SU-DHL-6 (cell line): ENCODE data around the gene TMEM134.
"Not testable (repeated sequence)": the region's sequence is repeated elsewhere in the genome, so short reads cannot be mapped to it uniquely, and the experiment has no call there.

Source experiments
- H2AFZ ChIP-seq: fragments of 200-600 bp; sonication (generic); 2 replicates; pipeline ENCODE4 v1.6.1; 2014; ENCODE audit warnings: low read depth, mild to moderate bottlenecking, moderate library complexity, mixed read lengths, antibody characterized with exemption, low read length; ENCODE audit not compliant: severe bottlenecking
- H3F3A ChIP-seq: fragments of 200-600 bp; shearing (Covaris generic); 2 replicates; pipeline ENCODE4 v1.6.0; 2016; ENCODE audit warnings: antibody characterized with exemption, mild to moderate bottlenecking; ENCODE audit not compliant: insufficient read depth
- H3K27ac ChIP-seq: fragments of 200-600 bp; sonication (generic); 2 replicates; pipeline ENCODE4 v1.5.1; 2016; ENCODE audit warnings: low read depth, mild to moderate bottlenecking, low read length, moderate library complexity, mixed read lengths
- H3K27me3 ChIP-seq: fragments of 200-600 bp; sonication (generic), shearing (Covaris generic); 2 replicates; pipeline ENCODE4 v1.6.0; 2014; ENCODE audit warnings: mild to moderate bottlenecking, low read length
- H3K36me3 ChIP-seq: fragments of 200-600 bp; sonication (generic); 2 replicates; pipeline ENCODE4 v1.6.1; 2014; ENCODE audit warnings: mild to moderate bottlenecking, low read length, mixed read lengths
- H3K4me2 ChIP-seq: fragments of 300-600, 200-600 bp; shearing (Covaris generic), sonication (generic); 2 replicates; pipeline ENCODE4 v1.6.0; 2014; ENCODE audit warnings: low read length, low read depth, mild to moderate bottlenecking; ENCODE audit not compliant: poor library complexity, severe bottlenecking
- H3K4me3 ChIP-seq: fragments of 200-600 bp; sonication (generic); 2 replicates; pipeline ENCODE4 v1.5.1; 2014; ENCODE audit warnings: antibody characterized with exemption, low read length, mild to moderate bottlenecking, mixed read lengths; ENCODE audit not compliant: insufficient read depth, poor library complexity, severe bottlenecking
- H3K79me2 ChIP-seq: fragments of 200-600 bp; sonication (generic); 2 replicates; pipeline ENCODE4 v1.6.1; 2014; ENCODE audit warnings: mild to moderate bottlenecking, low read length, moderate library complexity; ENCODE audit not compliant: insufficient read depth
- H3K9ac ChIP-seq: fragments of 200-600 bp; sonication (generic); 2 replicates; pipeline ENCODE4 v1.7.0; 2014; ENCODE audit warnings: mild to moderate bottlenecking, low read length
- H3K9me2 ChIP-seq: fragments of 200-600 bp; sonication (generic); replicated peaks from 2 replicates; pipeline ENCODE4 v1.6.1; 2014; ENCODE audit warnings: low read length; ENCODE audit not compliant: insufficient read depth
- H3K9me3 ChIP-seq: fragments of 200-600 bp; sonication (generic); 2 replicates; pipeline ENCODE4 v1.6.1; 2014; ENCODE audit warnings: low read length, mixed read lengths; ENCODE audit not compliant: insufficient read depth
- H4K20me1 ChIP-seq: fragments of 200-600 bp; sonication (generic); 2 replicates; pipeline ENCODE4 v1.6.1; 2014; ENCODE audit warnings: low read depth, mild to moderate bottlenecking, antibody characterized with exemption, low read length, moderate library complexity, mixed read lengths
- CTCF ChIP-seq: fragments of 200-600 bp; sonication (generic); IDR thresholded peaks from one replicate; pipeline ENCODE4 v1.5.1; 2017; ENCODE audit warnings: antibody characterized with exemption, mild to moderate bottlenecking, low read length, moderate library complexity; ENCODE audit not compliant: insufficient read depth, poor library complexity, severe bottlenecking
- EZH2phosphoT487 ChIP-seq: fragments of 200-600 bp; sonication (generic), shearing (Covaris generic); conservative IDR thresholded peaks from 2 replicates; pipeline ENCODE4 v1.6.1; 2018; ENCODE audit warnings: mild to moderate bottlenecking, antibody characterized with exemption, low read length, moderate library complexity, mixed read lengths

The TMEM134 gene

GRCh38 chr11:67428052-67429001, 40.7 kb downstream of the TMEM134 start, which contains the start of gene RPS6KB2:
RPS6KB2 (plus strand) TSS chr11:67428494; CDS start chr11:67428546, 52 bp downstream.
- Histone ChIP-seq H3K27me3 (no peaks in the 10 kb centered on the region), H3K4me2 (peak within 1 kb of the TSS; percentile 90), H3F3A (peaks cover 3% of the 10 kb centered on the region; the same call in 1 of the 2 replicates), H4K20me1 (no peaks in the 10 kb centered on the region), H2AFZ (peak within 1 kb of the TSS; percentile 72), H3K27ac (peak within 1 kb of the TSS; percentile 46), H3K4me3 (peak within 1 kb of the TSS; percentile 92), H3K9me3 (no peaks in the 10 kb centered on the region), H3K9ac (peak within 1 kb of the TSS; percentile 92), H3K36me3 (no peaks in the 10 kb centered on the region), H3K9me2 (no peaks in the 10 kb centered on the region), H3K79me2 (peaks cover 13% of the 10 kb centered on the region)
- TF ChIP-seq EZH2phosphoT487 (no peak), CTCF (no peak)

- H3K9me3 ChIP-seq, H3K9me2 ChIP-seq, H3K36me3 ChIP-seq, H3K27me3 ChIP-seq, H4K20me1 ChIP-seq, H3F3A ChIP-seq: not testable (repeated sequence)
- peak overlapping the region; percentile 92 for H3K9ac ChIP-seq
- H2AFZ ChIP-seq = peak overlapping the region; percentile 72
- H3K4me3 ChIP-seq = peak overlapping the region; percentile 92
- peak overlapping the region; percentile 46 for H3K27ac ChIP-seq
- peaks cover 13% of the 10 kb centered on the region for H3K79me2 ChIP-seq
- peak overlapping the region; percentile 90 for H3K4me2 ChIP-seq
Measured at GRCh38 chr11:67427364-67427859, 41.6 kb downstream of the TMEM134 start.

GRCh38 chr11:67423891-67424613, 45.0 kb downstream of the TMEM134 start:
- Histone ChIP-seq H3K9me2 (no peaks in the 10 kb centered on the region), H3K79me2 (peaks cover 6% of the 10 kb centered on the region), H3F3A (no peaks in the 10 kb centered on the region), H2AFZ (no peak overlapping the region), H3K4me3 (no peak overlapping the region), H3K9me3 (no peaks in the 10 kb centered on the region), H3K27me3 (no peaks in the 10 kb centered on the region), H4K20me1 (no peaks in the 10 kb centered on the region), H3K27ac (no peak overlapping the region), H3K9ac (no peak overlapping the region), H3K36me3 (no peaks in the 10 kb centered on the region), H3K4me2 (no peak overlapping the region)
- TF ChIP-seq EZH2phosphoT487 (no peak), CTCF (no peak)
